GM12864 (cell line): ENCODE results near the gene AK4.
"Not testable (repeated sequence)": the region's sequence is repeated elsewhere in the genome, so short reads cannot be mapped to it uniquely, and the experiment has no call there.

ENCODE experiments used
- DNase-seq: peaks from one replicate; pipeline ENCODE4 v3.0.0-alpha.2; 2011; ENCODE audit warnings: low read depth
- H3K4me3 ChIP-seq: 2 replicates; pipeline ENCODE4 v1.5.1; 2011; ENCODE audit warnings: mild to moderate bottlenecking, low read depth, low read length, control low read depth
- TF ChIP-seq, protein P1 (sequence below): IDR thresholded peaks from 2 replicates; pipeline ENCODE4 v1.5.1; 2011; ENCODE audit warnings: low read depth, mild to moderate bottlenecking, moderate library complexity, low read length, control low read depth, inconsistent platforms; ENCODE audit errors: missing control alignments

The AK4 gene

DNA sequence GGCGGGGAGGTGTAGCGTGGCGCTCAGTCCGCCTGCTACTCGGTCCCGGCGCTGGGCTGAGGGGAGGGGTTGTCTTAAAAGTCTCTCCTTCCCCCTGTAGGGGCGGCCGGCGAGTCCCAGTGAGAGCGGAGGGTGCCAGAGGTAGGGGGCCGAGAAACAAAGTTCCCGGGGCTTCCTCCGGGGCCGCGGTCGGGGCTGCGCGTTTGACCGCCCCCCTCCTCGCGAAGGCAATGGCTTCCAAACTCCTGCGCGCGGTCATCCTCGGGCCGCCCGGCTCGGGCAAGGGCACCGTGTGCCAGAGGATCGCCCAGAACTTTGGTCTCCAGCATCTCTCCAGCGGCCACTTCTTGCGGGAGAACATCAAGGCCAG, at the start of gene AK4:
Gene AK4, plus strand, starts transcription at position 26 of the 370 bp plus-strand sequence. Its CDS starts 205 bp downstream, at position 231.
- not testable (repeated sequence) for DNase-seq
- H3K4me3 ChIP-seq, result peak within 1 kb of the TSS; percentile 89

DNA sequence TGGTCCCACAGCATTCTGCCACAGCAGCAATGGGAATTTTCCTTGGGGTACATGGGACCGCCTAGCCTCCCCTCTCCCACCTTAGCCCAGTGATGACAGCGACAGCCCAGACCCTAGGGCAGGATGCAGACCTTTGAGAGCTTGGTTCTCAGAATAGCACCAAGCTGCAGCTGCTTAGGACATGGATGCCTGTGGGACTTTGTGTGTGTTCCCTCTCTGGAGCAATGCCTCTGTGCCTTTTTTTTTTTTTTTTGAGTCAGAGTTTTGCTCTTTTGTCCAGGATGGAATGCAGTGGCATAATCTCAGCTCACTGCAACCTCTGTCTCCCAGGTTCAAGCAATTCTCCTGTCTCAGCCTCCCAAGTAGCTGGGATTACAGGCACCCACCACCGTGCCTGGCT, 44.2 kb upstream of the AK4 start:
- TF ChIP-seq, protein P1, sequence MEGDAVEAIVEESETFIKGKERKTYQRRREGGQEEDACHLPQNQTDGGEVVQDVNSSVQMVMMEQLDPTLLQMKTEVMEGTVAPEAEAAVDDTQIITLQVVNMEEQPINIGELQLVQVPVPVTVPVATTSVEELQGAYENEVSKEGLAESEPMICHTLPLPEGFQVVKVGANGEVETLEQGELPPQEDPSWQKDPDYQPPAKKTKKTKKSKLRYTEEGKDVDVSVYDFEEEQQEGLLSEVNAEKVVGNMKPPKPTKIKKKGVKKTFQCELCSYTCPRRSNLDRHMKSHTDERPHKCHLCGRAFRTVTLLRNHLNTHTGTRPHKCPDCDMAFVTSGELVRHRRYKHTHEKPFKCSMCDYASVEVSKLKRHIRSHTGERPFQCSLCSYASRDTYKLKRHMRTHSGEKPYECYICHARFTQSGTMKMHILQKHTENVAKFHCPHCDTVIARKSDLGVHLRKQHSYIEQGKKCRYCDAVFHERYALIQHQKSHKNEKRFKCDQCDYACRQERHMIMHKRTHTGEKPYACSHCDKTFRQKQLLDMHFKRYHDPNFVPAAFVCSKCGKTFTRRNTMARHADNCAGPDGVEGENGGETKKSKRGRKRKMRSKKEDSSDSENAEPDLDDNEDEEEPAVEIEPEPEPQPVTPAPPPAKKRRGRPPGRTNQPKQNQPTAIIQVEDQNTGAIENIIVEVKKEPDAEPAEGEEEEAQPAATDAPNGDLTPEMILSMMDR, result no peak
- no peak overlapping the region for H3K4me3 ChIP-seq
- DNase-seq, result no peak

DNA sequence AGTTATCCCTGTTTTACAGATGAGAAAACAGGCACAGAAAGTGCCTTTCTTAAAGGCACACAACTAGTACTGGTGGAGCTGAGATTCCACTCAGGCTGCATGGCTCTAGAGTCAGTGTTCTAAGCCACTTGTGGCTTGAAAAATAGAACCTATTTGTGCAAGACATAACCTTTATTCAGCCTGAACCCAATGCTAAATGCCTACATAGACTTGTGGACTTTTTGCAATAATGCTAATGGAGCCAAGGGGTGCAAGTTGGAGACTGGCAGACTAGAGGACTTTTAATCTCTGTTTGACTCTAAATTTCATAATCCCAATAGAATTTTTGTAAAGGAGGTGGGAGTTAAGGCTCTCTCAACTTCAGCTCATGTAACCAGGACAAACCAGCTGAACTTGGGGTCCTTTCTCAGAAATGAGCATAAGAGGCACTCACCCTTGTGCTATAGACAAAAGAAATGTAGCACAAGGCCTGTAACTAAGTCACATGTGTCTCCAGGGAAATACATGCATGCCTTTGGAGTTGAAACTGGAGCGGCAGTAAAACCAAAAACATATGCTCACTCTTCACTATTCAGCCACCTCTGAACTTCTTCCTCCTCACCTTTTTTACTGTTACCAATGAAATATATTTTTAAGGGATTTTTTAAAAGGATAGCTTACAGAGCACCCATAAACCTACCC, 43.0 kb upstream of the AK4 start:
- no peak for DNase-seq
- TF ChIP-seq, protein P1, result no peak
- no peak overlapping the region for H3K4me3 ChIP-seq

DNA sequence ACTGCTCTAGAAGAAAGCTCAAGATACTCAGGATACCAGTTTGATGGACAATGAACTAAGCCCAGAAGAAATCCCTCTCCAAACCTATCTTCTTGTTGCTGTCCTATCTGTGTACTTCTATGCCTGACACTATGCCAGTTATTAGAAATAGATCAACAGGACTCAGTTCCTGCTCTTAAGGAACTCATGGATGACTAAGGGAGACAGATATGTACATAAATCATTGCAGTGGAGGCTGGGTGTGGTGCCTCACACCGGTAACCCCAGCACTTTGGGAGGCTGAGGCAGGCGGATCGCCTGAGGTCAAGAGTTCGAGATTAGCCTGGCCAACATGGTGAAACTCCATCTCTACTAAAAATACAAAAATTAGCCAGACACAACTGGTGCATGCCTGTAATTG, 42.4 kb upstream of the AK4 start:
- TF ChIP-seq, protein P1, result no peak
- DNase-seq, result no peak
- H3K4me3 ChIP-seq, result no peak overlapping the region

DNA sequence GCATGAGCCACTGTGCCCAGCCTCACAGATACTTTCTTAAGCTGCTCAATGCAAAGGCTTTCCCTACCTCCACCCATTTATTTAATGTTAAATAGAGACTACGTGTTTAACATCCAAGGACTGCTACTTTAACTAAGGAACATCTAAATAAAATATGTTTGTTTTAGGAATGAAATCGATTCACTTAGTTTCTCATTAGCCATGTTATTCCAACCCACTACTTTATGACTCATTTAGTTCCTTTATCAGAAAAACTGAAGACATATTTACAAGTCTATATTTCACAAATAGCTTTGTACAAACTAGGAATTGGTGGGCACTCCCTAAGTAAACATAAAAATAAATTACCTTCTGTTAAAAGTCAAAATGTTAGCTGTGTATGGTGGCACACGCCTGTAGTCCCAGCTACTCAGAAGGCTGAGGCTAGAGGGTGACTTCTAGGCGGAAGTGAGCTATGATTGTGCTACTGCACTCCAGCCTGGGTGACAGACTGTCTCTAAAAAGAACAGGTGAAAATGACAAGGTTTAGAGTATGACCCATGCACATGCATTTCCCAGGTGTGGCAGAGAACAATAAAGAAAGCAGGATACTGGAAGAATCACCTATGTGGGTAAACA, 39.9 kb upstream of the AK4 start:
- DNase-seq, result no peak
- no peak overlapping the region for H3K4me3 ChIP-seq
- TF ChIP-seq, protein P1, result no peak

DNA sequence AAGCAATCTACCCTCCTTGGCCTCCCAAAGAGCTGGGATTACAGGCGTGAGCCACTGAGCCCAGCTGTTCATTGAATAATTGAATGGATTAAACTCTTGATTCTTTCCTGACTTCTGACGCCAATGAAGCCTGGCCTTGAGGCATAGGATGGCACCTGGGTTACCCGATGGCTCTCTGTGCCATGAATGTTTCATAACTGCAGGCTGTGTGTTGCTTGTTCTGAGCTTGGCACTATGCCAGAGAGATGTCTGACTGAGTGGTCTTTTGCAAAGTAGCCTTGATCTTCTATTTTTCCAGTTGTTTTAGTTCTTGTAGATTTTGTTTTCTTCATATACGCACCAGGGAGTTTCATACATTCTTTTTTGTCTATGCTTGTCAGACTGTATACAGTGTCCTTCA, 38.5 kb upstream of the AK4 start:
- TF ChIP-seq, protein P1, result no peak
- H3K4me3 ChIP-seq, result no peak overlapping the region
- no peak for DNase-seq

DNA sequence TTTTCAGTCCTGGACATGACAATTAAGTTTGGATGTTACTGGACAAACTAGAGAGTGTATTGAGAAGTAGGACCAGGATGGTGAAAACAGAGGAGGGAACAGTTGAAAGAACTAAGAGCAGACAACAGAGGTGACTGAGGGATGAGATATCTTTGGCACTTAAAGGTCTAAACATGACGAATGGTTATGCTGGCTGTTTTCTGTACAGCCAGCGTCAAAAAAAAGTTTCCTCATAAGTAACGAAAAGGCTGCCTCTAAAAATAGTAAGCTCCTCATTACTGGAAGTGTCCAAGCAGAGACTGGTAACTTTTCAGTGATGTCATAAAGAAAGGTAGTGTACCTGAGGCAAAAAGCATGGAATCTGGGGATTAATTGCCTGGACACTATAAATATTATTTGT, 35.2 kb upstream of the AK4 start:
- TF ChIP-seq, protein P1, result no peak
- DNase-seq, result no peak

More for the DNA sequence above, 35.2 kb upstream of the AK4 start:
- H3K4me3 ChIP-seq, result no peak overlapping the region
